Neural progenitor cell (in vitro differentiated cells): ENCODE measurements around the gene PSMD14. TPM values are rescaled to one million over a fixed set of nuclear protein-coding genes. Genes with fewer than 3 reads are reported as not detected.

Experiments
- DNase-seq: peaks from one replicate; pipeline ENCODE4 v3.0.0-alpha.2; 2016; ENCODE audit warnings: low spot score
- H2AFZ ChIP-seq: fragments of 200-600 bp; sonication (generic); replicated peaks from 2 replicates; pipeline ENCODE4 v1.6.1; 2016; ENCODE audit warnings: antibody characterized with exemption
- H3F3A ChIP-seq: fragments of 200-600 bp; sonication (generic); 2 replicates; pipeline ENCODE4 v1.6.1; 2016; ENCODE audit warnings: antibody characterized with exemption, low read depth
- H3K27ac ChIP-seq: fragments of 200-600 bp; sonication (generic); 2 replicates; pipeline ENCODE4 v1.5.1; 2016; ENCODE audit warnings: mild to moderate bottlenecking
- H3K27me3 ChIP-seq: fragments of 200-600 bp; sonication (generic); 2 replicates; pipeline ENCODE4 v1.6.1; 2016; ENCODE audit warnings: mild to moderate bottlenecking, moderate library complexity
- H3K36me3 ChIP-seq: fragments of 200-600 bp; sonication (generic); 2 replicates; pipeline ENCODE4 v1.5.1; 2016
- H3K4me1 ChIP-seq: fragments of 200-600 bp; sonication (generic); 2 replicates; pipeline ENCODE4 v1.6.1; 2016; ENCODE audit warnings: mixed run types
- H3K4me2 ChIP-seq: fragments of 200-600 bp; sonication (generic); 2 replicates; pipeline ENCODE4 v1.6.1; 2016
- H3K4me3 ChIP-seq: fragments of 200-600 bp; sonication (generic); 2 replicates; pipeline ENCODE4 v1.5.1; 2016
- H3K79me2 ChIP-seq: fragments of 200-600 bp; sonication (generic); 2 replicates; pipeline ENCODE4 v1.6.1; 2016; ENCODE audit warnings: low read depth
- H3K9ac ChIP-seq: fragments of 200-600 bp; sonication (generic); 2 replicates; pipeline ENCODE4 v1.6.1; 2016
- H3K9me3 ChIP-seq: fragments of 200-600 bp; sonication (generic); 2 replicates; pipeline ENCODE4 v1.5.1; 2016; ENCODE audit warnings: low read depth
- H4K20me1 ChIP-seq: fragments of 200-600 bp; sonication (generic); 2 replicates; pipeline ENCODE4 v1.6.1; 2016; ENCODE audit warnings: low read depth
- H3K27ac Mint-ChIP-seq: 3 replicates; pipeline ENCODE4 v1.8.0; 2021; ENCODE audit warnings: mixed read lengths
- H3K27me3 Mint-ChIP-seq: 2 replicates; pipeline ENCODE4 v1.8.0; 2022; ENCODE audit warnings: low read depth, mild to moderate bottlenecking, inconsistent platforms, moderate library complexity, mixed read lengths; ENCODE audit not compliant: insufficient read depth
- H3K36me3 Mint-ChIP-seq: 3 replicates; pipeline ENCODE4 v1.8.0; 2021; ENCODE audit warnings: mixed read lengths
- H3K4me1 Mint-ChIP-seq: 3 replicates; pipeline ENCODE4 v1.8.0; 2021; ENCODE audit warnings: mixed read lengths
- H3K4me3 Mint-ChIP-seq: 3 replicates; pipeline ENCODE4 v1.8.0; 2021; ENCODE audit warnings: mild to moderate bottlenecking, moderate library complexity, mixed read lengths
- H3K9me3 Mint-ChIP-seq: 3 replicates; pipeline ENCODE4 v1.8.0; 2020; ENCODE audit warnings: mixed read lengths
- EZH2 ChIP-seq: fragments of 200-600 bp; sonication (generic); IDR thresholded peaks from 2 replicates; pipeline ENCODE4 v1.6.1; 2017; ENCODE audit warnings: antibody characterized with exemption, mild to moderate bottlenecking, moderate library complexity
- EZH2phosphoT487 ChIP-seq: fragments of 200-600 bp; sonication (generic); IDR thresholded peaks from 2 replicates; pipeline ENCODE4 v1.6.1; 2017; ENCODE audit warnings: antibody characterized with exemption
- total RNA-seq: library from RNA; depleted of rRNA; stranded (reverse); fragments of >200 nt; gene quantifications from 2 replicates; pipeline ENCODE4 v1.2.3, GENCODE V29; 2015; ENCODE audit warnings: low replicate concordance
- TF ChIP-seq, protein P1 (sequence below): fragments of 200-600 bp; sonication (generic); IDR thresholded peaks from 2 replicates; pipeline ENCODE4 v1.5.1; 2017; ENCODE audit warnings: antibody characterized with exemption, mild to moderate bottlenecking

PSMD14 gene
- total RNA-seq, 1 donor from 2014 or later, result 152 TPM

DNA sequence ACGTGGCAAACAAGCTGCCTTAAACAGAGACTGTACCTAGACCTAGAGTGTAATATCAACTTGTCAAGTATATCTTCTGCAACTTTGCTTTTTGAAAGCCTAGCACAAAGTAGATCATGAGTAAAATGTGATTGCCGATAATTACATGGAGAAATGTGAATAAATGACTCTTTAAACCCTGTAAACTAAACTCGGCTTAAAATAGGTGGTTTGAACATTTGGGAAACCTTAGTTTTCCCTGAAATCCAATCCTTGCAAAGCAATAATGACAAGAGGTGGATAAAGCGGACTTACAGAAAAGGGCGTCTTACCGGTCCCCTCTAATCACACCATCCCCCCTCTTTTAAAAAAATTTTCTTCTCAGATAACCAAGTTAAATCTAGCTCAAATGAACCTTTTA, 549 bp upstream of the PSMD14 start:
- Histone ChIP-seq H2AFZ (peak overlapping the region; percentile 84), H3K36me3 (no peaks in the 10 kb centered on the region), H3K79me2 (peaks cover 53% of the 10 kb centered on the region), H3K9me3 (no peaks in the 10 kb centered on the region), H3K4me1 (peaks cover 9% of the 10 kb centered on the region), H3K4me3 (peak overlapping the region; percentile 73), H4K20me1 (no peaks in the 10 kb centered on the region), H3K27ac (peak overlapping the region; percentile 94), H3K4me2 (peak overlapping the region; percentile 92), H3F3A (peaks cover 12% of the 10 kb centered on the region), H3K27me3 (no peaks in the 10 kb centered on the region), H3K9ac (peak overlapping the region; percentile 84)
- H3K36me3 Mint-ChIP-seq, result peaks cover 15% of the 10 kb centered on the region
- DNase-seq, result no peak
- H3K4me1 Mint-ChIP-seq, result peaks cover 17% of the 10 kb centered on the region
- H3K9me3 Mint-ChIP-seq, result peaks cover 5% of the 10 kb centered on the region
- H3K4me3 Mint-ChIP-seq, result peak overlapping the region; percentile 94
- H3K27me3 Mint-ChIP-seq, result peaks cover 5% of the 10 kb centered on the region
- TF ChIP-seq EZH2phosphoT487 (no peak), EZH2 (no peak)
- TF ChIP-seq, protein P1, sequence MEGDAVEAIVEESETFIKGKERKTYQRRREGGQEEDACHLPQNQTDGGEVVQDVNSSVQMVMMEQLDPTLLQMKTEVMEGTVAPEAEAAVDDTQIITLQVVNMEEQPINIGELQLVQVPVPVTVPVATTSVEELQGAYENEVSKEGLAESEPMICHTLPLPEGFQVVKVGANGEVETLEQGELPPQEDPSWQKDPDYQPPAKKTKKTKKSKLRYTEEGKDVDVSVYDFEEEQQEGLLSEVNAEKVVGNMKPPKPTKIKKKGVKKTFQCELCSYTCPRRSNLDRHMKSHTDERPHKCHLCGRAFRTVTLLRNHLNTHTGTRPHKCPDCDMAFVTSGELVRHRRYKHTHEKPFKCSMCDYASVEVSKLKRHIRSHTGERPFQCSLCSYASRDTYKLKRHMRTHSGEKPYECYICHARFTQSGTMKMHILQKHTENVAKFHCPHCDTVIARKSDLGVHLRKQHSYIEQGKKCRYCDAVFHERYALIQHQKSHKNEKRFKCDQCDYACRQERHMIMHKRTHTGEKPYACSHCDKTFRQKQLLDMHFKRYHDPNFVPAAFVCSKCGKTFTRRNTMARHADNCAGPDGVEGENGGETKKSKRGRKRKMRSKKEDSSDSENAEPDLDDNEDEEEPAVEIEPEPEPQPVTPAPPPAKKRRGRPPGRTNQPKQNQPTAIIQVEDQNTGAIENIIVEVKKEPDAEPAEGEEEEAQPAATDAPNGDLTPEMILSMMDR, result no peak
- H3K27ac Mint-ChIP-seq, result peak overlapping the region; percentile 96

- no peaks in the 10 kb centered on the region for H3K9me3 Mint-ChIP-seq
- peaks cover 4% of the 10 kb centered on the region for H3K27me3 Mint-ChIP-seq
- H3K27ac ChIP-seq, result no peak overlapping the region
- H3K4me3 Mint-ChIP-seq, result no peak overlapping the region
- TF ChIP-seq EZH2phosphoT487, result no peak
- TF ChIP-seq, protein P1, result no peak
- TF ChIP-seq EZH2, result no peak
- peaks cover 23% of the 10 kb centered on the region for H3K36me3 Mint-ChIP-seq
- peaks cover 7% of the 10 kb centered on the region for H3K4me1 ChIP-seq
- H3K36me3 ChIP-seq, result peaks cover 13% of the 10 kb centered on the region
- no peak overlapping the region for H3K4me3 ChIP-seq
- peaks cover 8% of the 10 kb centered on the region for H3F3A ChIP-seq
- H3K9ac ChIP-seq, result no peak overlapping the region
- H3K4me1 Mint-ChIP-seq, result peaks cover 13% of the 10 kb centered on the region
- H3K27ac Mint-ChIP-seq, result no peak overlapping the region
- H3K27me3 ChIP-seq, result no peaks in the 10 kb centered on the region
- no peak for DNase-seq
- peaks cover 33% of the 10 kb centered on the region for H4K20me1 ChIP-seq
- H2AFZ ChIP-seq, result no peak overlapping the region
- no peaks in the 10 kb centered on the region for H3K9me3 ChIP-seq
- no peak overlapping the region for H3K4me2 ChIP-seq
- peaks cover 98% of the 10 kb centered on the region for H3K79me2 ChIP-seq
Observed at GRCh38 chr2:161312996-161313395, 4.8 kb downstream of the PSMD14 start.

GRCh38 chr2:161315380-161315779, 7.2 kb downstream of the PSMD14 start:
- no peak for TF ChIP-seq EZH2phosphoT487
- TF ChIP-seq, protein P1, result no peak
- no peak for TF ChIP-seq EZH2
- H3K4me1 Mint-ChIP-seq, result peaks cover under 1% of the 10 kb centered on the region
- no peak overlapping the region for H3K4me3 Mint-ChIP-seq
- peaks cover 21% of the 10 kb centered on the region for H3K36me3 Mint-ChIP-seq
- no peak overlapping the region for H3K9ac ChIP-seq
- no peaks in the 10 kb centered on the region for H3K27me3 ChIP-seq
- H3F3A ChIP-seq, result no peaks in the 10 kb centered on the region
- no peak for DNase-seq
- H3K9me3 Mint-ChIP-seq, result no peaks in the 10 kb centered on the region
- no peaks in the 10 kb centered on the region for H3K4me1 ChIP-seq
- H3K4me2 ChIP-seq, result no peak overlapping the region
- H3K79me2 ChIP-seq, result peaks cover 99% of the 10 kb centered on the region
- H3K27ac ChIP-seq, result no peak overlapping the region
- H3K27ac Mint-ChIP-seq, result no peak overlapping the region
- no peak overlapping the region for H2AFZ ChIP-seq
- no peaks in the 10 kb centered on the region for H3K27me3 Mint-ChIP-seq
- H3K4me3 ChIP-seq, result no peak overlapping the region
- peaks cover 34% of the 10 kb centered on the region for H4K20me1 ChIP-seq
- H3K9me3 ChIP-seq, result no peaks in the 10 kb centered on the region
- H3K36me3 ChIP-seq, result peaks cover 24% of the 10 kb centered on the region
